Loucy (cell line): ENCODE results near the gene CTU2.

Experiments used
- CTCF ChIP-seq: fragments of 200-600 bp; sonication (generic); conservative IDR thresholded peaks from 2 replicates; pipeline ENCODE4 v1.5.1; 2014; ENCODE audit warnings: mild to moderate bottlenecking, antibody characterized with exemption, low read length
- EZH2phosphoT487 ChIP-seq: fragments of 200-600 bp; IDR thresholded peaks from 2 replicates; pipeline ENCODE4 v1.6.1; 2018; ENCODE audit warnings: antibody characterized with exemption, mild to moderate bottlenecking, moderate library complexity, borderline replicate concordance

GRCh38 chr16:88669980-88670379, 36.3 kb upstream of the CTU2 start:
- no peak for TF ChIP-seq CTCF
- TF ChIP-seq EZH2phosphoT487 = no peak
